ENCODE data around the gene ZNF638. TPM values are rescaled to one million over a fixed set of nuclear protein-coding genes. Genes with fewer than 3 reads are reported as not detected.

The ZNF638 gene
- total RNA-seq, 4 donors from 2014 or later: 94.9 to 114 (median 109) TPM

GRCh38 chr2:71336802-71337201 lies 5.2 kb downstream of the ZNF638 start:
- no peak overlapping the region for H3K4me3 ChIP-seq (ENCODE audit: low read depth, poor library complexity, severe bottlenecking)
- TF ChIP-seq CTCF (IDR thresholded peaks at IDR 0.05) (no peak), POLR2A (IDR thresholded peaks at IDR 0.05) (no peak)
- intact Hi-C loops (cut with DNase I; ENCODE audit: low total_unique reads): no loop called here
- no peak for DNase-seq (ENCODE audit: low spot score in 2 of 2)

- no peak overlapping the region for H3K4me3 ChIP-seq (ENCODE audit: low read depth, poor library complexity, severe bottlenecking)
- TF ChIP-seq POLR2A (IDR thresholded peaks at IDR 0.05) (no peak), CTCF (IDR thresholded peaks at IDR 0.05) (no peak)
- DNase-seq (ENCODE audit: low spot score in 2 of 2): no peak
- WGBS, 2 donors: 32 to 42% methylated on average over 2 of the region's 2 CpGs
- intact Hi-C loops (cut with DNase I; ENCODE audit: low total_unique reads): no loop called here
Observed at GRCh38 chr2:71337776-71338175, 6.2 kb downstream of the ZNF638 start.

GRCh38 chr2:71339685-71340084 lies 8.1 kb downstream of the ZNF638 start:
- intact Hi-C loops (cut with DNase I; ENCODE audit: low total_unique reads): no loop called here

GRCh38 chr2:71340176-71340575 lies 8.6 kb downstream of the ZNF638 start:
- intact Hi-C loops (cut with DNase I; ENCODE audit: low total_unique reads): no loop called here
- H3K4me3 ChIP-seq (ENCODE audit: low read depth, poor library complexity, severe bottlenecking): no peak overlapping the region
- TF ChIP-seq POLR2A (IDR thresholded peaks at IDR 0.05) (no peak), CTCF (IDR thresholded peaks at IDR 0.05) (no peak)
- DNase-seq (ENCODE audit: low spot score in 2 of 2): no peak
- WGBS, 2 donors: 58 to 60% methylated on average over 3 of the region's 3 CpGs

More at GRCh38 chr2:71339685-71340084, 8.1 kb downstream of the ZNF638 start:
- WGBS, 2 donors: 87 to 91% methylated on average over 2 of the region's 2 CpGs
- no peak overlapping the region for H3K4me3 ChIP-seq (ENCODE audit: low read depth, poor library complexity, severe bottlenecking)
- TF ChIP-seq POLR2A (IDR thresholded peaks at IDR 0.05) (no peak), CTCF (IDR thresholded peaks at IDR 0.05) (no peak)
- no peak for DNase-seq (ENCODE audit: low spot score in 2 of 2)

- WGBS, 2 donors: 58 to 63% methylated on average over 4 of the region's 4 CpGs
- intact Hi-C loops (cut with DNase I; ENCODE audit: low total_unique reads): no loop called here
- TF ChIP-seq POLR2A (IDR thresholded peaks at IDR 0.05) (no peak), CTCF (IDR thresholded peaks at IDR 0.05) (no peak)
- DNase-seq (ENCODE audit: low spot score in 2 of 2): no peak
- no peak overlapping the region for H3K4me3 ChIP-seq (ENCODE audit: low read depth, poor library complexity, severe bottlenecking)
Observed at GRCh38 chr2:71341645-71342044, 10.1 kb downstream of the ZNF638 start.

GRCh38 chr2:71346065-71346464 lies 14.5 kb downstream of the ZNF638 start:
- no peak for DNase-seq (ENCODE audit: low spot score in 2 of 2)
- TF ChIP-seq CTCF (IDR thresholded peaks at IDR 0.05) (no peak), POLR2A (IDR thresholded peaks at IDR 0.05) (no peak)
- intact Hi-C loops (cut with DNase I; ENCODE audit: low total_unique reads): no loop called here
- no peak overlapping the region for H3K4me3 ChIP-seq (ENCODE audit: low read depth, poor library complexity, severe bottlenecking)
- WGBS, 2 donors: 95 to 98% methylated on average over 2 of the region's 2 CpGs
